Type B pancreatic cell (in vitro differentiated cells): ENCODE data around the gene KCND2. TPM values are rescaled to one million over a fixed set of nuclear protein-coding genes. Genes with fewer than 3 reads are reported as not detected.

Experiments used
- DNase-seq: peaks from one replicate; pipeline ENCODE4 v3.0.0; 2021; ENCODE audit warnings: mixed read lengths; ENCODE audit not compliant: unreplicated experiment; ENCODE audit errors: extremely low spot score
- H3K27ac Mint-ChIP-seq: 2 replicates; pipeline ENCODE4 v1.8.0; 2021; ENCODE audit warnings: mild to moderate bottlenecking, mixed read lengths
- H3K27me3 Mint-ChIP-seq: 2 replicates; pipeline ENCODE4 v1.8.0; 2021; ENCODE audit warnings: mixed read lengths
- H3K36me3 Mint-ChIP-seq: 2 replicates; pipeline ENCODE4 v1.8.0; 2021; ENCODE audit warnings: mixed read lengths
- H3K4me1 Mint-ChIP-seq: one replicate; pipeline ENCODE4 v1.8.0; 2021; ENCODE audit warnings: mixed read lengths; ENCODE audit not compliant: unreplicated experiment
- H3K4me3 Mint-ChIP-seq: 2 replicates; pipeline ENCODE4 v1.8.0; 2021; ENCODE audit warnings: mild to moderate bottlenecking, mixed read lengths
- H3K9me3 Mint-ChIP-seq: 2 replicates; pipeline ENCODE4 v1.8.0; 2021; ENCODE audit warnings: mixed read lengths
- CTCF ChIP-seq: fragments of 200-600 bp; sonication (generic); conservative IDR thresholded peaks from 2 replicates; pipeline ENCODE4 v1.5.0; 2021; ENCODE audit warnings: antibody characterized with exemption, mild to moderate bottlenecking
- total RNA-seq: library from RNA; stranded (reverse); gene quantifications from 2 replicates; pipeline ENCODE4 v1.2.1, GENCODE V29; 2021; ENCODE audit warnings: low replicate concordance

Gene KCND2
- total RNA-seq, 1 donor from 2014 or later, result 3.2 TPM

- Mint-ChIP-seq H3K4me1 (peaks cover 5% of the 10 kb centered on the region), H3K27me3 (peaks cover 3% of the 10 kb centered on the region), H3K9me3 (no peaks in the 10 kb centered on the region), H3K36me3 (no peaks in the 10 kb centered on the region), H3K27ac (no peak overlapping the region), H3K4me3 (no peak overlapping the region)
- no peak for DNase-seq
- TF ChIP-seq CTCF, result no peak
Observed at GRCh38 chr7:120742372-120742771, 469.4 kb downstream of the KCND2 start.

GRCh38 chr7:120743128-120743527, 470.2 kb downstream of the KCND2 start:
- Mint-ChIP-seq H3K36me3 (no peaks in the 10 kb centered on the region), H3K27ac (no peak overlapping the region), H3K27me3 (no peaks in the 10 kb centered on the region), H3K4me3 (no peak overlapping the region), H3K4me1 (peaks cover 5% of the 10 kb centered on the region), H3K9me3 (no peaks in the 10 kb centered on the region)
- DNase-seq, result no peak
- no peak for TF ChIP-seq CTCF

GRCh38 chr7:120760050-120760449, 487.1 kb downstream of the KCND2 start:
- Mint-ChIP-seq H3K27me3 (no peaks in the 10 kb centered on the region), H3K36me3 (no peaks in the 10 kb centered on the region), H3K4me1 (no peaks in the 10 kb centered on the region), H3K4me3 (no peak overlapping the region), H3K9me3 (no peaks in the 10 kb centered on the region), H3K27ac (no peak overlapping the region)
- DNase-seq, result no peak
- no peak for TF ChIP-seq CTCF

GRCh38 chr7:120760851-120761250, 487.9 kb downstream of the KCND2 start:
- DNase-seq, result no peak
- TF ChIP-seq CTCF, result no peak
- Mint-ChIP-seq H3K9me3 (no peaks in the 10 kb centered on the region), H3K36me3 (no peaks in the 10 kb centered on the region), H3K4me3 (no peak overlapping the region), H3K27me3 (no peaks in the 10 kb centered on the region), H3K27ac (no peak overlapping the region), H3K4me1 (no peaks in the 10 kb centered on the region)

- Mint-ChIP-seq H3K9me3 (no peaks in the 10 kb centered on the region), H3K4me3 (no peak overlapping the region), H3K36me3 (no peaks in the 10 kb centered on the region), H3K27ac (no peak overlapping the region), H3K27me3 (no peaks in the 10 kb centered on the region), H3K4me1 (no peaks in the 10 kb centered on the region)
- DNase-seq, result no peak
- TF ChIP-seq CTCF, result no peak
Observed at GRCh38 chr7:120770206-120770605, 497.2 kb downstream of the KCND2 start.

GRCh38 chr7:120774481-120774880, 501.5 kb downstream of the KCND2 start:
- no peak overlapping the region for H3K4me3 Mint-ChIP-seq
- no peaks in the 10 kb centered on the region for H3K9me3 Mint-ChIP-seq
- H3K27me3 Mint-ChIP-seq, result no peaks in the 10 kb centered on the region
- no peak for DNase-seq
- H3K36me3 Mint-ChIP-seq, result no peaks in the 10 kb centered on the region
- H3K27ac Mint-ChIP-seq, result no peak overlapping the region
- no peak for TF ChIP-seq CTCF
- no peaks in the 10 kb centered on the region for H3K4me1 Mint-ChIP-seq
